Neutrophil (primary cell): Measurements from ENCODE around the gene ACY1.
"Not testable (repeated sequence)": the region's sequence is repeated elsewhere in the genome, so short reads cannot be mapped to it uniquely, and the experiment has no call there.

Experiments used
- H3K27ac ChIP-seq: fragments of 200-600 bp; sonication (generic); 2 replicates; pipeline ENCODE4 v1.5.1; 2016; ENCODE audit warnings: mild to moderate bottlenecking, moderate library complexity
- H3K27me3 ChIP-seq: fragments of 200-600 bp; sonication (generic); 2 replicates; pipeline ENCODE4 v1.6.0; 2016; ENCODE audit warnings: mild to moderate bottlenecking
- H3K36me3 ChIP-seq: fragments of 200-600 bp; sonication (generic); 2 replicates; pipeline ENCODE4 v1.5.1; 2017
- H3K4me1 ChIP-seq, 2 experiments: fragments of 200-600 bp in 1 of 2; sonication (generic) in 1 of 2; 1 replicate in 1 of 2; 2 replicates in 1 of 2; pipeline versions ENCODE4 v1.5.1 to v1.6.1; 2013 to 2016; ENCODE audit warnings: low read depth in 1 of 2, low read length in 1 of 2, mild to moderate bottlenecking in 1 of 2, moderate library complexity in 1 of 2; ENCODE audit not compliant: control insufficient read depth in 1 of 2, insufficient read depth in 1 of 2
- H3K4me3 ChIP-seq, 2 experiments: fragments of 200-600 bp in 1 of 2; sonication (generic) in 1 of 2; 1 replicate in 1 of 2; 2 replicates in 1 of 2; pipeline ENCODE4 v1.5.1; 2013 to 2016; ENCODE audit warnings: low read depth in 1 of 2, low read length in 1 of 2, mild to moderate bottlenecking in 1 of 2, moderate library complexity in 1 of 2
- H3K9me3 ChIP-seq: fragments of 200-600 bp; sonication (generic); 2 replicates; pipeline ENCODE4 v1.5.1; 2016
- TF ChIP-seq, protein P1 (sequence below): fragments of 200-600 bp; sonication (generic); IDR thresholded peaks from 2 replicates; pipeline ENCODE4 v1.5.1; 2016; ENCODE audit warnings: antibody characterized with exemption

The ACY1 gene

GRCh38 chr3:51985063-51985462 is 1.7 kb downstream of the ACY1 start:
- H3K4me3 ChIP-seq = no peak overlapping the region
- no peaks in the 10 kb centered on the region for H3K9me3 ChIP-seq
- no peaks in the 10 kb centered on the region for H3K36me3 ChIP-seq
- H3K27ac ChIP-seq = no peak overlapping the region
- H3K27me3 ChIP-seq = no peaks in the 10 kb centered on the region
- TF ChIP-seq, protein P1, sequence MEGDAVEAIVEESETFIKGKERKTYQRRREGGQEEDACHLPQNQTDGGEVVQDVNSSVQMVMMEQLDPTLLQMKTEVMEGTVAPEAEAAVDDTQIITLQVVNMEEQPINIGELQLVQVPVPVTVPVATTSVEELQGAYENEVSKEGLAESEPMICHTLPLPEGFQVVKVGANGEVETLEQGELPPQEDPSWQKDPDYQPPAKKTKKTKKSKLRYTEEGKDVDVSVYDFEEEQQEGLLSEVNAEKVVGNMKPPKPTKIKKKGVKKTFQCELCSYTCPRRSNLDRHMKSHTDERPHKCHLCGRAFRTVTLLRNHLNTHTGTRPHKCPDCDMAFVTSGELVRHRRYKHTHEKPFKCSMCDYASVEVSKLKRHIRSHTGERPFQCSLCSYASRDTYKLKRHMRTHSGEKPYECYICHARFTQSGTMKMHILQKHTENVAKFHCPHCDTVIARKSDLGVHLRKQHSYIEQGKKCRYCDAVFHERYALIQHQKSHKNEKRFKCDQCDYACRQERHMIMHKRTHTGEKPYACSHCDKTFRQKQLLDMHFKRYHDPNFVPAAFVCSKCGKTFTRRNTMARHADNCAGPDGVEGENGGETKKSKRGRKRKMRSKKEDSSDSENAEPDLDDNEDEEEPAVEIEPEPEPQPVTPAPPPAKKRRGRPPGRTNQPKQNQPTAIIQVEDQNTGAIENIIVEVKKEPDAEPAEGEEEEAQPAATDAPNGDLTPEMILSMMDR = no peak
- peaks cover 17 to 18% of the 10 kb centered on the region in 2 experiments for H3K4me1 ChIP-seq

DNA sequence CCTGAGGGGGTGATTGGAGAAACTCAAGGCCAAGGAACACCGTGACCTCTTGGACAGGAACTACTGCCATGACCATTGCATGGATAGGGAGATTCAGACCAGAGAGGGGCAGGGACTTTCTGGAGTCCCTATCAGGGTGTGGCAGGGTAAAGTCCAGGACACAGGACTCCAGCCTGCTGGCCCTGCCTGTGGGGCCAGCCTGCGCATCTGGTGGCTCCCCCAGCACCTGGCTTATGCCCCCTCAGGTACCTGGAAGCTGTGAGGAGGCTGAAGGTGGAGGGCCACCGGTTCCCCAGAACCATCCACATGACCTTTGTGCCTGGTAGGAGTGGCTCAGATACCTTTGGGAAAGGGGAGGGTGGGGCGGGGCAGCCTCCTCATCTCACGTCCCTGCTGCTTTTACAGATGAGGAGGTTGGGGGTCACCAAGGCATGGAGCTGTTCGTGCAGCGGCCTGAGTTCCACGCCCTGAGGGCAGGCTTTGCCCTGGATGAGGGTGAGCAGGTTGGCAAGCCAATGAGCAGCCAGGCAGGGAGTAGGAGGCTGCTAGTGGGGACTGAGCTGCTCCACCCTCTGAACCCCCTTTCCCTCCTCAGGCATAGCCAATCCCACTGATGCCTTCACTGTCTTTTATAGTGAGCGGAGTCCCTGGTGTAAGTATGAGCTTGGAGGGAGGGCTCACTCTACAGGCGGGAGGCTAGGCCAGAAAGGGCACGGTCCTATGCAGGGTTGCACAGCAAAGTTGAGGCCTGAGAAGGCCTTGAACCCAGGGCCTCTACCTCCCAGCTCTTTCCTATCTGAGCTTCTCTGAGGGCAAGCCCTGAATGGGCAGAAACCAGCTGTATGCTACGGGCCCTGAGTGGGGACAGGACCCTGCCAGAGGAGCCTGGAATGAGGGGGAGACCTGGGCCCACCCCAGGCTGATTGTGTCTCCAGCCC is 2.9 kb downstream of the ACY1 start:
- no peaks in the 10 kb centered on the region for H3K9me3 ChIP-seq
- peaks cover 17 to 18% of the 10 kb centered on the region in 2 experiments for H3K4me1 ChIP-seq
- H3K27ac ChIP-seq = no peak overlapping the region
- TF ChIP-seq, protein P1 = no peak
- H3K4me3 ChIP-seq = no peak overlapping the region
- H3K27me3 ChIP-seq = no peaks in the 10 kb centered on the region
- no peaks in the 10 kb centered on the region for H3K36me3 ChIP-seq

DNA sequence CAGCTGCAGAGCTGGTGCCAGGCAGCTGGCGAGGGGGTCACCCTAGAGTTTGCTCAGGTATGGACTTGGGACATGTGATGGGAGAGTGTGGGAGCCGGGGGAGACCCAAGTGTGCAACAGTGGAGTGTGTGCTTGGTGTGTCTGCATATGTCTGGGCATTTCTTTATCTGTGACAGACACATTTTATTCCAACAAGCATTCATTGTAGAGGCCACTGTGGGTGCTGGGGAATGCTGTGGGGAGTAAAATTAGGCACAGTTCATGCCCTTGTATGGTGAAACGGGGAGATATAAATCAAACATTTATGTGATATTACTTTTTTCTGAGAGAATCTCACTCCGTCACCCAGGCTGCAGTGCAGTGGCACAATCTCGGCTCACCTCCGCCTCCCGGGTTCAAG is 4.2 kb downstream of the ACY1 start:
- peaks cover 4% of the 10 kb centered on the region for H3K36me3 ChIP-seq
- H3K4me3 ChIP-seq = no peak overlapping the region
- H3K27me3 ChIP-seq = no peaks in the 10 kb centered on the region
- H3K4me1 ChIP-seq = peaks cover 11 to 13% of the 10 kb centered on the region in 2 experiments
- no peaks in the 10 kb centered on the region for H3K9me3 ChIP-seq
- H3K27ac ChIP-seq = no peak overlapping the region
- TF ChIP-seq, protein P1 = no peak

DNA sequence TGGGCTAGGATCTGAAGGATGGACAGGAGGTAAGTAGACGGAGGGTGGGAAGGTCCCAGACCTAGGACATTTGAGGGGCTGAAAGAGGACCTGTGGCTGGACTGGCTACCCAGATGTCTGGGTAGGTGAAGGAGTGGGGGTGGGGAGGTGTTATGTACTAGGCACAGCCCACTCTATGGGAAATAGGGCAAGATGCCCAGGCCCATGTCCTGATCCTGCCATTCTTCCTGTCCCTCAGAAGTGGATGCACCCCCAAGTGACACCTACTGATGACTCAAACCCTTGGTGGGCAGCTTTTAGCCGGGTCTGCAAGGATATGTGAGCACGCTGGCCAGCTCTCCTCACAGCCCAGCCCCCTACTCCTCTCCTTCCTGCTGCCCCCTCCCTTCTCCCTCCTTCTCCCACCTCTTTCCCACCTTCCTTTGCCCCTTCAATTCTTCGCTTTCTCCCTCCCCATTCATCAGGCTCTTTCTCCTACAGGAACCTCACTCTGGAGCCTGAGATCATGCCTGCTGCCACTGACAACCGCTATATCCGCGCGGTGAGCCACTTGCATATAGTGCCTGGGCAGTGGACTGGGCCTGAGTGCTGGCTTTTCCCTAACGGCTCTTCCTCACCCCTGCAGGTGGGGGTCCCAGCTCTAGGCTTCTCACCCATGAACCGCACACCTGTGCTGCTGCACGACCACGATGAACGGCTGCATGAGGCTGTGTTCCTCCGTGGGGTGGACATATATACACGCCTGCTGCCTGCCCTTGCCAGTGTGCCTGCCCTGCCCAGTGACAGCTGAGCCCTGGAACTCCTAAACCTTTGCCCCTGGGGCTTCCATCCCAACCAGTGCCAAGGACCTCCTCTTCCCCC is 5.2 kb downstream of the ACY1 start:
- H3K9me3 ChIP-seq = no peaks in the 10 kb centered on the region
- H3K4me3 ChIP-seq = no peak overlapping the region
- H3K36me3 ChIP-seq = peaks cover 10% of the 10 kb centered on the region
- TF ChIP-seq, protein P1 = no peak
- no peaks in the 10 kb centered on the region for H3K27me3 ChIP-seq
- H3K4me1 ChIP-seq = peaks cover 2 to 3% of the 10 kb centered on the region in 2 experiments
- H3K27ac ChIP-seq = no peak overlapping the region

- H3K9me3 ChIP-seq, H3K27me3 ChIP-seq, H3K27ac ChIP-seq, H3K4me3 ChIP-seq: not testable (repeated sequence)
- Histone ChIP-seq H3K36me3 (peaks cover 20% of the 10 kb centered on the region), H3K4me1 (peaks cover 10 to 12% of the 10 kb centered on the region in 2 experiments)
Observed at GRCh38 chr3:51990501-51990971, 7.2 kb downstream of the ACY1 start.
